Effector memory CD4-positive, alpha-beta T cell (primary cell): ENCODE measurements around the gene FHL2.

Experiments
- DNase-seq, 3 donors: peaks; one replicate each; pipeline ENCODE4 v3.0.0-alpha.2; 2020
- H3K27ac ChIP-seq: 2 replicates; pipeline ENCODE4 v1.7.0; 2013; ENCODE audit warnings: mild to moderate bottlenecking, low read length, moderate library complexity; ENCODE audit not compliant: insufficient read depth, poor library complexity, severe bottlenecking
- H3K27me3 ChIP-seq: replicated peaks from 2 replicates; pipeline ENCODE4 v1.7.0; 2013; ENCODE audit warnings: mild to moderate bottlenecking, low read length; ENCODE audit not compliant: insufficient read depth, control insufficient read depth, poor library complexity, severe bottlenecking
- H3K36me3 ChIP-seq: 2 replicates; pipeline ENCODE4 v1.7.0; 2013; ENCODE audit warnings: mild to moderate bottlenecking, low read length, moderate library complexity; ENCODE audit not compliant: control insufficient read depth, insufficient read depth
- H3K4me1 ChIP-seq: 2 replicates; pipeline ENCODE4 v1.7.0; 2013; ENCODE audit warnings: low read length, mild to moderate bottlenecking; ENCODE audit not compliant: control insufficient read depth, insufficient read depth, poor library complexity, severe bottlenecking
- H3K4me3 ChIP-seq: 2 replicates; pipeline ENCODE4 v1.7.0; 2013; ENCODE audit warnings: low read length, low read depth, mild to moderate bottlenecking; ENCODE audit not compliant: insufficient read depth, poor library complexity, severe bottlenecking
- H3K9me3 ChIP-seq: 2 replicates; pipeline ENCODE4 v1.7.0; 2013; ENCODE audit warnings: mild to moderate bottlenecking, low read length, moderate library complexity; ENCODE audit not compliant: control insufficient read depth
- total RNA-seq, 3 donors: gene quantifications; one replicate each; lab custom pipeline; 2026; lab: John Stamatoyannopoulos, UW

Gene FHL2, protein sequence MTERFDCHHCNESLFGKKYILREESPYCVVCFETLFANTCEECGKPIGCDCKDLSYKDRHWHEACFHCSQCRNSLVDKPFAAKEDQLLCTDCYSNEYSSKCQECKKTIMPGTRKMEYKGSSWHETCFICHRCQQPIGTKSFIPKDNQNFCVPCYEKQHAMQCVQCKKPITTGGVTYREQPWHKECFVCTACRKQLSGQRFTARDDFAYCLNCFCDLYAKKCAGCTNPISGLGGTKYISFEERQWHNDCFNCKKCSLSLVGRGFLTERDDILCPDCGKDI
- total RNA-seq, result 0 to 0.39 (median 0.17) reads per million in 3 donors

DNA sequence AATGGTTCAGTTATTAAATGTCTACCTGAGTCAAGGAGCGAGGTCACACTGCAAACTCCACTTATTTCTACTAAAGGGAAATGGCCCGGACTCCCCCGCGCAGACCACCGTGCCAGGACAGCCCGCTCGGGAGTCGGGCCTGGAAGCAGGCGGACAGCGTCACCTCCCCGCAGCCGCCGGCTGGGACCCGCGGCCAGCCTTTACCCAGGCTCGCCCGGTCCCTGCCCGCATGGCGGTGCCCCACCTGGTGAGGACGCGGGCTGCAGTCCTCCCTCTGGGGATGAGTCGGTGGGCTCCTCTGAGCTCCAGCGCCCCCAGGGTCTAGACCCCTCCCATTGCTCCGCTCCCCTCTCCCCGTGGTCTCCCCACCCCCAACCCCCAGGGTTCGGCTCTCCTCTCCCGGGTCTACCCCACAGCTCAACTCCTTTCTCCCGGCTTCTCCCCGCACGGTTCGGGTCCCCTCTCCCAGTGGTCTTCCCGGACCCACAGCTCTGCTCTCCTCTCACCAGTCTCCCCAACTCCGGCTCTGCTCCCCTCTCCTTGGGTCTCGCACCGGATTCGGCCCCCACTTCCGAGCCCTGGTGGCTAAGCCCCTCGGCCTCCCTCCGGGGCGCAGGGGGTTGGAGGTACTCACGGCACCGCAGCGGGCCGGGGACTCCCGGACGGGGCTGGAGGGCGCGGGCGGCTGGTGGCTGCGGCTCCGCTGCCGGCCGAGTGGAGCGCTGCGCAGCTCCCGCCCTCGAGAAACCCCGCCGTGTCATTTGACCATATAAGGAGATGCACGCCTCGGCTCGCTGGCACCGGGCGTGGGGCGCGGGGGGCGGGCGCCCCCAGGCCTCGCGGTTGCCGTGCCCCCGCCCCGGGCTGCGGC is at the start of gene FHL2:
TSS of gene FHL2 (minus strand) at position 716 of the 871 bp plus-strand sequence. CDS start 12,535 bp downstream, outside the sequence.
- Histone ChIP-seq H3K4me3 (peak within 1 kb of the TSS; percentile 72), H3K9me3 (no peaks in the 10 kb centered on the region), H3K27me3 (no peaks in the 10 kb centered on the region), H3K27ac (no peak within 1 kb of the TSS), H3K4me1 (peaks cover 6% of the 10 kb centered on the region), H3K36me3 (no peaks in the 10 kb centered on the region)
- peak; percentile 22 to 47 (median 39) for DNase-seq

DNA sequence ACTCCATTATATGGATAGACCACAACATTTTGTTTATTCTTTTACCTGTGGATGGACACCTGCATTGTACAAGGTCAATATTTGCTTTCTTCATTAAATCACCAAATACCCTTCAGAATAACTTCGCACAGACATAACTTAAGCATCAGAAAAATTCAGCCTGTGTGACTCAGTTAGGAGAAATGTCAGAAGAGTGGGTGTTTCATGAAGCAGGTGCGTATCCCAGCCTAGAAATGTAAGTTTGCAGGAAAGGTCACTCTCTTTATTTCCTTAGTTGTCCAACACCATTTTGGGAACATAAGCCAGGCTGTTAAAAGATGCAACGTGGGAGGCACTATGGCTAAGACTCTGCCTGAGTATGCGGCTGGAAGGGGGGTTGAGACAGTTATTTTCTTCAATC is 48.6 kb upstream of the FHL2 start:
- no peaks in the 10 kb centered on the region for H3K4me1 ChIP-seq
- DNase-seq, result no peak

DNA sequence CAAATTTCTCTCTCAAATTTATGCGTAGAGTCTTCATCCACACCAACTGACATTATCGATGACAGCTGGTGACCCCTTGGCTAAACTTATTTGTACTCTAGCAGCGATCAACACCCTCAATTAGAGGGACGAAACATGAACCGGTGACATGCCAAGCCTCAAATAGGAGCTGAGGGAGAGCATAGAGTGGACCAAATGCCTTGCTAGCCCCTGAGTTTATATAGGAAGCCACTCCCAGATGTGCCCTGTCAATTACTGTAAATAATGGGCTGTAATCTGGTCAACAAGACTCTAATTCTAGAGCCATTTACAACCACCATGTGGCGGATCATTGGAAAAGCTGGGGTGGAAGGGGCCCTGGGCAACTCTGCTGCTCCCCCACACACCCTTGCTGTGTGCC is 47.6 kb upstream of the FHL2 start:
- no peaks in the 10 kb centered on the region for H3K4me1 ChIP-seq
- no peak overlapping the region for H3K4me3 ChIP-seq
- no peak overlapping the region for H3K27ac ChIP-seq
- no peaks in the 10 kb centered on the region for H3K9me3 ChIP-seq
- H3K27me3 ChIP-seq, result no peaks in the 10 kb centered on the region
- H3K36me3 ChIP-seq, result no peaks in the 10 kb centered on the region
- DNase-seq, result no peak

More for the DNA sequence above, 48.6 kb upstream of the FHL2 start:
- Histone ChIP-seq H3K27me3 (no peaks in the 10 kb centered on the region), H3K36me3 (no peaks in the 10 kb centered on the region), H3K27ac (no peak overlapping the region), H3K9me3 (no peaks in the 10 kb centered on the region), H3K4me3 (no peak overlapping the region)

DNA sequence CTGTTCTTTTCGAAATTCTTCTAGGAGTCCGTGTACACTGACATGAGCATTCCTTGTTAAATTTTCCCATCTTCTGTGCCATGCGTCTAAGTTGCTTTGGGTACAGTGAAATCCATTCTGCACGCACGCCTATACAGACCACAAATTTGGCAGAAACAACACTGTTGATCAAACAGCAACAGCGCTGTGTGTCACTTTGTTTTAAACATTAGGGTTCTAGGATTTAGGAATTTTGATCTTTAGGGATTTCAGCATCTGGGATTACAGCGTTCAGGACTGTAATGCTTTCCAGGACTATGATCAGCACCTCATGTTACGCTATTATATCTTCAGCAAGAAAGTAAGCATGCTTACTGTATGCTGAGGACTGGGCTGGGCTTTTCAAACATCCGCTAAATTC is 47.1 kb upstream of the FHL2 start:
- Histone ChIP-seq H3K4me3 (no peak overlapping the region), H3K27me3 (no peaks in the 10 kb centered on the region), H3K9me3 (no peaks in the 10 kb centered on the region), H3K4me1 (no peaks in the 10 kb centered on the region), H3K27ac (no peak overlapping the region), H3K36me3 (no peaks in the 10 kb centered on the region)
- DNase-seq, result no peak

DNA sequence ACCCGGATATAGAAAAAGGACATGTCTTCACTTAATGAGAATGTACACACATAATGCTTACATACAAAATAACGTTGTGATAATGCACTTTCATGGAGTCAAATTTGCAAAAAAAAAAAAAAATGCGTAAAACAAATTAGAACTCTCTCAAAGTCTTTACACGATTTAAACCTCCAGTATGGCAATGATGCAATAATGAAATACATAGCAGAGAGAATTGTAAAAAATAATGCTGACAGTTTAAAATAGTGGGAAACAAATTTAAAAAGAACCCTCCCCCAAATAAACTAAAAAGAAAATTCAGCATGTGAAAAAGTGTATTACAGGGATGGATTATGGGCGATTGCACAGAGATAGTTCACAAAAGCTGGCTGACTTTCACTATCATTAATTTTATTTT is 46.6 kb upstream of the FHL2 start:
- Histone ChIP-seq H3K27ac (no peak overlapping the region), H3K36me3 (no peaks in the 10 kb centered on the region), H3K4me3 (no peak overlapping the region), H3K9me3 (no peaks in the 10 kb centered on the region), H3K4me1 (no peaks in the 10 kb centered on the region), H3K27me3 (no peaks in the 10 kb centered on the region)
- DNase-seq, result no peak

DNA sequence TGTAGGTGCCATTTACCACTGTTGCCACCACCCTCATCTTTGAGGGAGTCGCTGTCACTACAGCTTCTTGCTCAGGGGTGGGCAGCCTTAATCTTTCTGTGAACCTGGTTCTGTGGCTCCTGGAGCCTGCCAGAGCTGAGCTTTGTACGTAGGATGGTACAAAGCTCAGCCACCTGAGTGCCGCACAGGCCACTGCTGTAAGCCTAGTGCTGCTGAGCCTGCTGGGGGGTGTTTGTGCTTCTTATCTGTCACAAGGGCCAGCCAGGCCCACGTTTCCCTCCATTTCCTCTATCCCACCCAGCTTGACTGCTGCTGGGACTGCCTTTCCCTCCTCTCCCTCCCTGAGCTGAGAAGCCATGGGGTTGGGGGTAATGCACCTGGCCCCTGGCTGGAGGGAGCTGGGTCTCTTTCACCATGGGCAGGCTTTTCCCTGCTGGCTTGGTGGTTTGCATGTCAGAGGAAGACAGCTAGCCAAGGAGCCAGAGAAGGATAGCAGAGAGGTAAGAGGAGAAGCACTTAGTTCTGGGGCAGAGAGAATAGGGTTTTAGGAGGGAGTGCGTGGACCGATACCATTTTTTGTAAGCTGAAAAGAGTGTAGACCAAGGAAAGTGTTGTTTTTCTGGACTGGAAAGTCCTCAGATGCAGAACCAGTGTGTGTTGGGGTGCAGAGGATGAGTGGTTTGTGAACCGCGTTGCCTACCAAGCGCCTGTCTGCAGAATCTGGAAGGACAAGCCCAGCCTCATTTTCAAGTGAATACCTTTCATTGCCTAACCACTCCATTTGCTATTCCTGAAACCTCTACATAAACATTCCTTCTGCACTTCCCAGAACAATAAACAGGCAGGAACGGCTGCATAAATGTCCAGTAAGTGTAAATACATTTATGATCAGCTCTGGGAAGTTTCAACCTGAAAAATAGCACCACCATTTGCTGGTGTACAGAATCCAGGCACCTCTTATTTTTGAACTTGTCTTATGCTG is 45.1 kb upstream of the FHL2 start:
- no peak for DNase-seq
- H3K27ac ChIP-seq, result no peak overlapping the region
- H3K9me3 ChIP-seq, result no peaks in the 10 kb centered on the region
- no peaks in the 10 kb centered on the region for H3K27me3 ChIP-seq
- no peaks in the 10 kb centered on the region for H3K4me1 ChIP-seq
- H3K4me3 ChIP-seq, result no peak overlapping the region
- no peaks in the 10 kb centered on the region for H3K36me3 ChIP-seq

DNA sequence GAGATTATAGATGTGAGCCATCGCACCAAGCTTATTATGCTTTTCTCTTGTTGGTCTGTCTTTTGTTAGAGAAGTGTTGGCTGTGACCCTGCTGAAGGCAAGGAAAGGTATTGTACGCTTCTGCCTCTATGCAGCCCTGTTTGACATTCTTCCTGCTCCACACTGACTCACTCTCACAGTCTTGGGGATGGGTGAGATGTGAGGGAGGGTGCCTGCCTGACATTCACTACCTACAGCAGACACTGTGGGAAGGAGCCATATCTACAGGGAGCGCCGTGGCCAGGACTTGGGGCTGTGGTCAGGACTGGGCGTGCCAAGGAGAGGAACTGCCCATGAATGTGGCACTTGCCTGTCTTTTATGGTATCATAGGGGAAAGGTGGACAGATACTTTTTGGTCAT is 43.9 kb upstream of the FHL2 start:
- H3K4me3 ChIP-seq, result no peak overlapping the region
- H3K36me3 ChIP-seq, result no peaks in the 10 kb centered on the region
- DNase-seq, result no peak
- no peaks in the 10 kb centered on the region for H3K4me1 ChIP-seq
- no peaks in the 10 kb centered on the region for H3K27me3 ChIP-seq
- no peaks in the 10 kb centered on the region for H3K9me3 ChIP-seq
- H3K27ac ChIP-seq, result no peak overlapping the region

DNA sequence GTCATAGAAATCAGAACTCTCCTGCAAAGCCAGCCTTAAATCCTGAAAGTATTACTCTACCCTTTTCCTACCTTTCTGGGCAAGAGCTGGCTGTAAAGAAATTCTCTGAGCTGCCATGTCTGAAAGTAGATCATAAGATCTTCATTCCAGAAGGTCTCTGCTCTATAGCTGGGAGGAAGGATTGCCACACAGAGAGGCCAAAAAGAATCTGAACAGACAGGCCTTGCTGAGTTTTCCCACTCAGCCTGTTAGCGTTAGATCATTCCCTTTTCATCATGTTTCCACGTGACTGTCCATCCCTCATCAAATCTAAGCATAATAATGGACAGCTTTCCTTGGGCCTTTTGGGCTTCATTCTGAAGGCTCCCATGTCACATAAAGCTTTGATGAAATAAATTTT is 43.2 kb upstream of the FHL2 start:
- DNase-seq, result no peak
- Histone ChIP-seq H3K9me3 (no peaks in the 10 kb centered on the region), H3K4me1 (no peaks in the 10 kb centered on the region), H3K27me3 (no peaks in the 10 kb centered on the region), H3K36me3 (no peaks in the 10 kb centered on the region), H3K4me3 (no peak overlapping the region), H3K27ac (no peak overlapping the region)

DNA sequence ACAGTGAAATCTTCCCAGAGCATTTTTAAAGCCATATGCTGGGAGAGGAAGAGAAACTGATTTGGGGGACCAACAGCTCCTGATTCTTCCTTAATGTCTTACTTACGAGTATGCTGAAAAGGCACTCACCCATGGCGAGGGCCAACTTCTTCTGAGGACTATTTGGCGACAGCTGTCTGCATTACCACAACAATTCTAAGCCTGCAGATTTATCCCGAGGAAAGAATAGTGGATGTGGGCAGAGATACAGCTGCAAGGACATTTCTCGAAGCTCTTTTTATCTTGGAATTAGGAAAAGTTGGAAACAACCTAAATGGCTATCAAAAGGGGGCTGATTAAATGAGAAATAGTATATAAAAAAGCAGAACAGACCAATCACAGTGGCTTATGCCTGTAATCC is 40.3 kb upstream of the FHL2 start:
- DNase-seq, result no peak
- Histone ChIP-seq H3K4me1 (no peaks in the 10 kb centered on the region), H3K9me3 (no peaks in the 10 kb centered on the region), H3K4me3 (no peak overlapping the region), H3K27me3 (no peaks in the 10 kb centered on the region), H3K36me3 (no peaks in the 10 kb centered on the region), H3K27ac (no peak overlapping the region)
